ENCODE measurements around the gene GNL2. TPM values are rescaled to one million over a fixed set of nuclear protein-coding genes. Genes with fewer than 3 reads are reported as not detected.
A peak's percentile ranks its signal among the peaks of the same experiment; 100 is the strongest.

The GNL2 gene
- total and polyA plus RNA-seq, 10 of the 15 experiments (the other 5 are each of a cell fraction or from before 2014, with no cell fraction given): 64.2 to 167 (median 88.2) TPM

DNA sequence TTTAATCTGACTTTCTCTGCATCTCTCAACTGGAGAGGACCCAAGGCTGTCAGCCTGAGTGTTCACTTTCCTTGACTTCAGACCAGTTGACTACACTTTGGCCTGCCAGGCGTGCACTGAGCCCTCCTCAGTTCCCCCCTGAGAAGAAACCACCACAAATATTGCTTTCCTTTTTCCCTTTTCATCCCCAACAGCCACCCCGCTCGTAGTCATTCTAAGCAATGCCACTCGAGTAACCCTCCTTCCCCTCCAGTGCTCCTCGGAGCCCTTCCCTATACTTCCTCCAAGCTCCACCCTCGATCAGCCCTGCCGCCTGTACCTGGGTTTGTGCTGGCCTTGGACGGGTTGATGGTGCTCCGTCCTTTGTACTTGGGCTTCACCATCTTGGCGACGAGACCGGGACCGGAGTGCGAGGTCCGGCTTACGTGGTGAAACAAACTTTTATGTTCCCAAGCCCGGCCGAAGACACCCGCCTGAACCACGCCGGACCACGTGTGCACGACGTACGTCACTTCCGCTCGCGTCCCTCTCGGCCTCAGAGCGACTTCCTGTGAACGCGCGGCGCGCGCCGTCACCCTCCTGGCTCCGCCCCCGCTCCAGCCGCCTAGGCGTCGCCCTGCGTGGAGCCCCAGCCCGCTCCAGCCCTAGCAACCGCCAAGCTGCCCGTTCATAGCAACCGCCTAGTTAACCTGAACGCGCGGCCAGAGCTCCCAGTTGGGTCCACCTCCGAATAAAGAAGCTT, at the start of gene GNL2 (continued):
- peak; percentile 97 for TF ChIP-seq MAX (IDR thresholded peaks at IDR 0.05; ENCODE audit: low read depth, low read length)
- TF ChIP-seq FOS (IDR thresholded peaks at IDR 0.05; ENCODE audit: borderline replicate concordance, extremely low read depth, insufficient read length): no peak
- TF ChIP-seq, protein P1, sequence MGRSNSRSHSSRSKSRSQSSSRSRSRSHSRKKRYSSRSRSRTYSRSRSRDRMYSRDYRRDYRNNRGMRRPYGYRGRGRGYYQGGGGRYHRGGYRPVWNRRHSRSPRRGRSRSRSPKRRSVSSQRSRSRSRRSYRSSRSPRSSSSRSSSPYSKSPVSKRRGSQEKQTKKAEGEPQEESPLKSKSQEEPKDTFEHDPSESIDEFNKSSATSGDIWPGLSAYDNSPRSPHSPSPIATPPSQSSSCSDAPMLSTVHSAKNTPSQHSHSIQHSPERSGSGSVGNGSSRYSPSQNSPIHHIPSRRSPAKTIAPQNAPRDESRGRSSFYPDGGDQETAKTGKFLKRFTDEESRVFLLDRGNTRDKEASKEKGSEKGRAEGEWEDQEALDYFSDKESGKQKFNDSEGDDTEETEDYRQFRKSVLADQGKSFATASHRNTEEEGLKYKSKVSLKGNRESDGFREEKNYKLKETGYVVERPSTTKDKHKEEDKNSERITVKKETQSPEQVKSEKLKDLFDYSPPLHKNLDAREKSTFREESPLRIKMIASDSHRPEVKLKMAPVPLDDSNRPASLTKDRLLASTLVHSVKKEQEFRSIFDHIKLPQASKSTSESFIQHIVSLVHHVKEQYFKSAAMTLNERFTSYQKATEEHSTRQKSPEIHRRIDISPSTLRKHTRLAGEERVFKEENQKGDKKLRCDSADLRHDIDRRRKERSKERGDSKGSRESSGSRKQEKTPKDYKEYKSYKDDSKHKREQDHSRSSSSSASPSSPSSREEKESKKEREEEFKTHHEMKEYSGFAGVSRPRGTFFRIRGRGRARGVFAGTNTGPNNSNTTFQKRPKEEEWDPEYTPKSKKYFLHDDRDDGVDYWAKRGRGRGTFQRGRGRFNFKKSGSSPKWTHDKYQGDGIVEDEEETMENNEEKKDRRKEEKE (IDR thresholded peaks at IDR 0.05): no peak
- peak; percentile 95 for TF ChIP-seq CREM (IDR thresholded peaks at IDR 0.05; ENCODE audit: low read depth)
- no peak for TF ChIP-seq SUZ12 (IDR thresholded peaks at IDR 0.05; ENCODE audit: unreplicated experiment)
- TF ChIP-seq ASH2L (IDR thresholded peaks at IDR 0.05; ENCODE audit: borderline replicate concordance, low read depth): no peak

- H3K27ac ChIP-seq (ENCODE audit: control insufficient read depth, insufficient read depth): no peak overlapping the region
- H2AFZ ChIP-seq (ENCODE audit: control insufficient read depth, low read depth, low read length): no peak overlapping the region
- H4K20me1 ChIP-seq (ENCODE audit: control insufficient read depth, insufficient read depth): no peaks in the 10 kb centered on the region
- intact Hi-C loops (cut with micrococcal nuclease; ENCODE audit: unreplicated experiment) (no loop called here), in situ Hi-C loops (cut with MboI) (no loop called here)
- no peak for DNase-seq (ENCODE audit: low read depth, low spot score)
- no peaks in the 10 kb centered on the region for H3K36me3 ChIP-seq (ENCODE audit: control insufficient read depth in 2 of 2, insufficient read depth in 2 of 2, low read length in 1 of 2)
- 50% methylated on average over 1 of the region's 1 CpG for whole genome bisulfite sequencing (ENCODE audit: insufficient coverage, insufficient replicate concordance, low lambda C conversion rate, missing lambda C conversion rate)
- H3K79me2 ChIP-seq (ENCODE audit: control insufficient read depth, insufficient read depth, low read length): no peaks in the 10 kb centered on the region
- POLR2A ChIA-PET: no interaction called here
- FAIRE-seq: no peak
- H3K4me3 ChIP-seq: no peak overlapping the region
- no peak overlapping the region for H3K9ac ChIP-seq (ENCODE audit: control insufficient read depth, insufficient read depth, low read length)
- H3K4me1 ChIP-seq (ENCODE audit: control insufficient read depth, insufficient read depth, low read length): no peaks in the 10 kb centered on the region
- SMC1A ChIA-PET (ENCODE audit: uncharacterized antibody, unreplicated experiment): no interaction called here
- no peak for ATAC-seq
- RAD21 ChIA-PET (ENCODE audit: unreplicated experiment): no interaction called here
- H3K27me3 ChIP-seq (replicated peaks in 1 of 2; ENCODE audit: control insufficient read depth in 2 of 2, insufficient read depth in 2 of 2, low read length in 1 of 2): peaks cover 5 to 8% of the 10 kb centered on the region in 2 experiments; a peak in 3 of 4 replicates
- BruUV-seq (replicated peaks): no TSS peak
- H3K9me3 ChIP-seq (replicated peaks; ENCODE audit: control insufficient read depth, insufficient read depth, low read length): no peaks in the 10 kb centered on the region
- CTCF ChIA-PET: interaction anchor here (0.8 kb wide), 1 partner anchor 40 kb away, joined by 3 read pairs; no protein-coding TSS in a partner anchor
- H3K4me2 ChIP-seq (ENCODE audit: control insufficient read depth, insufficient read depth): no peak overlapping the region
- TF ChIP-seq JUND (IDR thresholded peaks at IDR 0.05; ENCODE audit: low read depth, low read length) (no peak), SP1 (IDR thresholded peaks at IDR 0.05; ENCODE audit: low read depth, low read length) (no peak), USF1 (IDR thresholded peaks at IDR 0.05; ENCODE audit: borderline replicate concordance, extremely low read length, insufficient read depth, low read depth, low read length) (no peak), PBX3 (IDR thresholded peaks at IDR 0.05; ENCODE audit: insufficient replicate concordance, low read depth, low read length) (no peak), ZBTB40 (IDR thresholded peaks at IDR 0.05; ENCODE audit: borderline replicate concordance) (no peak), SMC3 (IDR thresholded peaks at IDR 0.05; ENCODE audit: borderline replicate concordance, low read length) (no peak)
Measured at GRCh38 chr1:37641059-37641458, 45.3 kb upstream of the GNL2 start.
